CD4-positive, alpha-beta T cell treated with Interleukin-4 for 1 hour (primary cell): ENCODE data around the gene CTNNA2.
"Not testable (repeated sequence)": the region's sequence is repeated elsewhere in the genome, so short reads cannot be mapped to it uniquely, and the experiment has no call there.

Experiments
- DNase-seq, 2 donors: peaks; one replicate each; pipeline ENCODE4 v3.0.0-alpha.2; 2020 to 2022

The CTNNA2 gene

GRCh38 chr2:80166483-80167171 lies 653.8 kb downstream of the CTNNA2 start:
- no peak for DNase-seq

DNA sequence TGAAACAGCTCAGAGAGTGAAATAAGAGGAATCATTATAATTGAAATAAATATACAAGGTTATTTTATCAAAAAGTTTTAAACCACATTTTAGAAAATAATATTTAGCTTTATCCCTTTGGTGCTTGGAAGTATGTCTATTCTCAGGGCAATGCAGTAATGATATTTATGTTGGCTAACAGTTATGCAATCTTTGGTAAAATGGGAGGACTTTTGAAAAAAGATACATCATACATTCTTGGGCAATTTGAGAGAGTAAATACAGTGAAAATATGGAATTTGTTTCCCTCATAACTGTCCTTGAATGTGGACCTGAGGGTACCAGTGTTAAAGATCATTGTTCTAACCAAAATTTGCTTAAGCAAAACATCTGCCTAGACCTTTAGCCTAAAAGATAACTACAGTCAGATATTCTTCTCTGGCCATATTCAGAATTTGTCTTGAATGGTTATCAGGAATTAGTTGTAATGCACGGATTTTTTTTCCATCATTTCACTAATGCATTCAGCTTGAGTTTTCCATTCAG lies 654.5 kb downstream of the CTNNA2 start:
- DNase-seq: no peak

GRCh38 chr2:80168037-80168436 lies 655.2 kb downstream of the CTNNA2 start:
- DNase-seq: no peak

DNA sequence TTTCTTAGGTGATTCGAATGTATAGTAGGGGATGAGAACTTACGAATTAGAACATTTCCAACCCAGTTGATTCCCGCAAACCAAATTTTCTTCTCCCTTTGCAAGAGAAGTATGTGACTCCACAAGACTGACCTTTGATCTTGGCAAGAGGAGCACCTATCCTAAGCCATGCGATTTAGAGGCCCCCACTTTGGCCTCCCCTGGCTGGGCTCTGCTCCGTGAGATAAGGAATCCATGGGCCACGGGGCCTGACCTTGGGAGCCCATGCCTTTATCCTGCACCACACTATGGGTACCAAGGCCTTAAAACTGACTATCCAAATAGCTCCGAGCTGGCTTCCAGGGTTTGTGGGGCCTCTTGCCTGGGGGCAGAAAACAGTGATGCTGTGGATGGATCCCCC lies 656.0 kb downstream of the CTNNA2 start:
- DNase-seq: no peak

- DNase-seq: no peak
Observed at GRCh38 chr2:80169811-80170594, 657.2 kb downstream of the CTNNA2 start.

DNA sequence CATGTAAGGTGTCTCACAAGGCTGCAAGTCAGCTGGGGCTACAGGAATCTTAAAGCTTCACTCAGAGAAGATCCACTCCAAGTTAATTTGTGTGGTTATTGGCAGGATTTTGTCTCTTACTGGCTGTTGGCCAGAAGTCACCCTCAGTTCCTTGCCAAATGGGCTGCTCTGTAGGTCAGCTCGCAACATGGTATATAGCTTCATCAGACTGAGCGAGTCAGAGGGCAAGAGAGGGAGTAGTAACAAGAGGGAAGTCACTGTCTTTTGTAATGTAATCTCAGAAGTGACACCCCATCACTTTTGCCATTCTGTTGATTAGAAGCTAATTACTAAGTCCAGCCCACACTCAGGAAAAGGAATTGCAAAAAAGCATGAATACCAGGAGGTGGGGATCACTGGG lies 672.2 kb downstream of the CTNNA2 start:
- DNase-seq: no peak

- DNase-seq: no peak
Observed at GRCh38 chr2:80186262-80186661, 673.4 kb downstream of the CTNNA2 start.

DNA sequence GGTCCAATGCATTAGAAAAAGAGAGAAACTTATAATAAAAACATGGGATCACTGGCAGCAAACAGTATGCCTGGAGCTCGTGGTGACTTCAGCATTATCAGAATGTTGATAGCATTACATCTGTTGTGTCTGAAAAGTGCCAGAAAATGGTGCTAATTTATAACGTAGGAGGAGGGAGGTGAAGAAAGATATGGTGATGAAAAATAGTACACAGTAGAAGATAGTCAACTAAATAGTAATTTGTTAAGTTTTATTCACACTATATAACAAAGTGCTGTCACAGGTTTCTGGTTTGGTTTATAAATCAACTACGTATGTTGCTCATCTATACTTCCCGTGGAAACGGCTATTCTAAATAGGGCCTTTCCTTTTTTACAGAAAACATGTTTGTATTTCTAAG lies 674.3 kb downstream of the CTNNA2 start:
- DNase-seq: no peak

- no peak for DNase-seq
Observed at GRCh38 chr2:80190166-80190565, 677.3 kb downstream of the CTNNA2 start.

GRCh38 chr2:80193566-80193965 lies 680.7 kb downstream of the CTNNA2 start:
- DNase-seq: no peak

GRCh38 chr2:80195034-80195433 lies 682.2 kb downstream of the CTNNA2 start:
- no peak for DNase-seq

GRCh38 chr2:80198042-80198441 lies 685.2 kb downstream of the CTNNA2 start:
- no peak for DNase-seq

DNA sequence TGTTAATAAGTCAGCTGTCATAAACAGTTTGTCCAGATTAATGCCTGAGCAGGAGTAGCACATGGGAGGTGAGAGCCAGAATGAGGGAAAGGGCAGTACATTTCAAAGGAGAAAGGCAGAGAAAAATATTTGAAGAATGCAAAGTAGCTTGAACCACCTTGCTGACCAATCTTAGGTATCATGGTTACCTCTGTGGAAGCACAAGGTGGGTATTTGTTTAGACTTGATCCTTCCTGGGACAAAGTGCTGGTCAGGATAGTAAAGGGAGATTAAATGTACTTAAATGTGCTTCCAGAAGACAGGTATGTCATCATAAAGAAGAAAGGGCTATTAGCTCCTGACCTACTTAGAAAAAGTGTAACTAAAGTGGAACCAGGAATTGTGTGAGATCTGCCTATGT lies 686.7 kb downstream of the CTNNA2 start:
- no peak for DNase-seq

- DNase-seq: not testable (repeated sequence)
Observed at GRCh38 chr2:80203929-80204328, 691.1 kb downstream of the CTNNA2 start.

DNA sequence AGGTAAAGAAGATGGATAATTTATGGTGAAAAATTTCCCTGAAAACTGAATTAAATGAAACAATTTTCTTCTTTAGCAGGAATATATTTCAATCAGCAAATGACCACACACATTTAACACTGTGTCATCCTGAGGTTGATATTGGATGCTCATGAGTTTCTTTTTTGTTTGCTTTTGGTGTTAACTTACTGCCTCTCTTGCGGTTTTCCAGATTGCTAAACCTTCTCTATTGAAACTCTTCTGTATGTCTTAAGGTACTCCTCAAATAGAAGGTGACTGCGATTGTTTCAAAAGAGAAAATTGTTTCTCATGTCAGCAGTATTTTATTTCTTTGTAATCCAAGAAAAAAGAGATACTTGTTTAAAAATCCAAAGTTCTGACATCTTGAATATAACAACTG lies 692.6 kb downstream of the CTNNA2 start:
- DNase-seq: no peak

- no peak for DNase-seq
Observed at GRCh38 chr2:80209458-80209857, 696.6 kb downstream of the CTNNA2 start.

- no peak for DNase-seq
Observed at GRCh38 chr2:80217446-80217845, 704.6 kb downstream of the CTNNA2 start.

- no peak for DNase-seq
Observed at GRCh38 chr2:80222644-80223043, 709.8 kb downstream of the CTNNA2 start.

DNA sequence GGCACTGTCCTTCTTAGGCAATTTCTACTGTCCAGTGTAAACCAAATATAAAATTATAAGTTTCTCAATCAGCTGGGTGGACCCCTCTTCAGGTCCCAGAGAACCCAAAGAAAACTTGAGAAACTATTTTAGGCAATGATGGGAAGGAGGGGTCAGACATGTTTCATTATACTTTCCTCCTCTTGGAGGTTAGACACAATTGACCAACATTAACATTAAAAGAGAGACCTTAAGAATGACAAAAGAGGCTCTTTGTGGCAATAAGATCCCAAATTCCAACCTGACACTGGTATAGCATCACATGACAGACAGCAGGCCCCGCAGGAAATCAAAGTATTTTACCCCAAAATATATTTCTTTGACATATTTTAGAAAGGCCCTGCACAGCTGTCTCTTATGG lies 718.6 kb downstream of the CTNNA2 start:
- DNase-seq: no peak

GRCh38 chr2:80233333-80233732 lies 720.5 kb downstream of the CTNNA2 start:
- no peak for DNase-seq

- peak in 1 of 2 donors; percentile 1 for DNase-seq
Observed at GRCh38 chr2:80238692-80239469, 726.0 kb downstream of the CTNNA2 start.

DNA sequence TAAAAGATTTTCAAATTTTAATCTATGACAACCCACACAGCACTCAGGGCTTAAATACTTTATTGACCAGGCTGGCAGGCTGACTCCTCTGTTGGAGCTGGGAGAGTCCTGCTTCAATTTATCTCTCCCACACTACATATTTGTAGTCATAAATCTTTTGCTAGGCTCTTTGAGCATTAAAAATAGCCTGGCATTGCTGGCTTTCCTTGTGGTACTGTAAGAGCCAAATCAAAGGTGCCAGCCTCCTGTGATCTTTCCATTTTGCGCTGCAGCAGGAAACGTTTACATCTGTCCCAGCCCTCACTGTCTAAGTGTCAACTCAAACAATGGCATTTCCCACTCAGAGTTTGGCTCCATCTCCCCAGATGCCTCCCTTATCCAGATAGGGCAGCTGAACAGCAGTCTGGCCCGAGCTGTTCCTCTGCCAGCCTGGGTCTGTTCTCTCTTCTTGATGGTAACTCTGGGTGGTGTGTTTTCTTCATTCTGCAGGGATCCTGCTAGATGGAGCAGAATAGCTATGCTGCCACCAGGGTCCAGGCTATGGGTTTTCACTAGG lies 729.6 kb downstream of the CTNNA2 start:
- no peak for DNase-seq

GRCh38 chr2:80244905-80245584 lies 732.2 kb downstream of the CTNNA2 start:
- no peak for DNase-seq
